Bronchial epithelial cell (primary cell): ENCODE measurements around the gene TESPA1. TPM values are rescaled to one million over a fixed set of nuclear protein-coding genes. Genes with fewer than 3 reads are reported as not detected.

ENCODE experiments used
- DNase-seq: peaks from one replicate; pipeline ENCODE4 v3.0.0-alpha.2; 2010; ENCODE audit warnings: low read depth
- FAIRE-seq: peaks from 2 replicates; lab custom pipeline; 2011; peaks lifted over from hg19 to GRCh38; lab: Jason Lieb, UNC
- H3K27me3 ChIP-seq: 2 replicates; pipeline ENCODE4 v1.5.1; 2011; ENCODE audit warnings: low read length; ENCODE audit not compliant: control insufficient read depth, insufficient read depth
- H3K36me3 ChIP-seq: 2 replicates; pipeline ENCODE4 v1.5.1; 2011; ENCODE audit warnings: low read length; ENCODE audit not compliant: control insufficient read depth, insufficient read depth
- H3K4me3 ChIP-seq: 2 replicates; pipeline ENCODE4 v1.5.1; 2011; ENCODE audit warnings: mild to moderate bottlenecking, low read depth, low read length, control low read depth
- total RNA-seq: library from RNA; depleted of rRNA; stranded (reverse); fragments of >200 nt; gene quantifications from 2 replicates; pipeline ENCODE4 v1.2.1, GENCODE V29; 2014
- TF ChIP-seq, protein P1 (sequence below): IDR thresholded peaks from 2 replicates; pipeline ENCODE4 v1.5.1; 2011; ENCODE audit warnings: mild to moderate bottlenecking, moderate library complexity, low read length, control low read depth, inconsistent platforms; ENCODE audit not compliant: insufficient read depth, severe bottlenecking

The TESPA1 gene
- total RNA-seq, 1 donor from 2014 or later: not detected

DNA sequence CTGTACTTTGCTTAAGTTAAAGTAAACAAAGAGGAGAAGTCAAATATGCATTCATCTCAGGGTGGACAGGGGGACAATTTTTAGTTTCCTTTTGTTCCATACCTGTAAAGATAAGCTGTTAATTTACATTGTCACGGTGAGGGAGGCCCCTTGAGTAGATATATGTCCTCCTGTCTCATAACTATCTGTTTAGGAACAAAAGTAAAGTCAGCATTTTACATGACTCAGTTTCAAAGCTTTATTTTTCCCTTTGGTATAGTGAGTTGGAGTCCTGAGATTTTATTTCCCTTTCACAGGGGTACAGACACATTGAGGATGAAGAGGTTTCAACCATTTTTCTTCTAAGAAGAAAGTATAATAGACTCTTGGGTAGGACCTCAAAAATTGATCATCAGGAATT, 50.1 kb downstream of the TESPA1 start:
- DNase-seq: no peak
- no peak for FAIRE-seq
- TF ChIP-seq, protein P1, sequence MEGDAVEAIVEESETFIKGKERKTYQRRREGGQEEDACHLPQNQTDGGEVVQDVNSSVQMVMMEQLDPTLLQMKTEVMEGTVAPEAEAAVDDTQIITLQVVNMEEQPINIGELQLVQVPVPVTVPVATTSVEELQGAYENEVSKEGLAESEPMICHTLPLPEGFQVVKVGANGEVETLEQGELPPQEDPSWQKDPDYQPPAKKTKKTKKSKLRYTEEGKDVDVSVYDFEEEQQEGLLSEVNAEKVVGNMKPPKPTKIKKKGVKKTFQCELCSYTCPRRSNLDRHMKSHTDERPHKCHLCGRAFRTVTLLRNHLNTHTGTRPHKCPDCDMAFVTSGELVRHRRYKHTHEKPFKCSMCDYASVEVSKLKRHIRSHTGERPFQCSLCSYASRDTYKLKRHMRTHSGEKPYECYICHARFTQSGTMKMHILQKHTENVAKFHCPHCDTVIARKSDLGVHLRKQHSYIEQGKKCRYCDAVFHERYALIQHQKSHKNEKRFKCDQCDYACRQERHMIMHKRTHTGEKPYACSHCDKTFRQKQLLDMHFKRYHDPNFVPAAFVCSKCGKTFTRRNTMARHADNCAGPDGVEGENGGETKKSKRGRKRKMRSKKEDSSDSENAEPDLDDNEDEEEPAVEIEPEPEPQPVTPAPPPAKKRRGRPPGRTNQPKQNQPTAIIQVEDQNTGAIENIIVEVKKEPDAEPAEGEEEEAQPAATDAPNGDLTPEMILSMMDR: no peak
- H3K4me3 ChIP-seq: no peak overlapping the region
- H3K36me3 ChIP-seq: no peaks in the 10 kb centered on the region
- H3K27me3 ChIP-seq: no peaks in the 10 kb centered on the region

DNA sequence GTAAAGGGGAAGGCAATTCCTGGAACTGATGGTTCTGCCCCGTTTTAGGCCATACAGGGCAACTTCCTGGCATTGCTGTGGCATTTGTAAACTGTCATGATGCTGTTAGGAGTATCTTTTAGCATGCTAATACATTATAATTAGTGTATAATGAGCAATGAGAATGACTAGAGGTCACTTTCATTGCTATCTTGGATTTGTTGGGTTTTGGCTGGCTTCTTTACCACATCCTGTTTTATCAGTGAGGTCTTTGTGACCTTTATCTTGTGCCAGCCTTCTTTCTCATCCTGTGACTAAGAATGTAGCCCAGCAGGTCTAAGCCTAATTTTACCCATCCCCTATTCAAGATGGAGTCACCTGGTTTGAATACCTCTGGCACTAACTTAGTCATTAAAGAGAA, 51.2 kb downstream of the TESPA1 start:
- no peak for FAIRE-seq
- Histone ChIP-seq H3K27me3 (no peaks in the 10 kb centered on the region), H3K4me3 (no peak overlapping the region), H3K36me3 (no peaks in the 10 kb centered on the region)
- peak; percentile 90 for DNase-seq
- TF ChIP-seq, protein P1: no peak

DNA sequence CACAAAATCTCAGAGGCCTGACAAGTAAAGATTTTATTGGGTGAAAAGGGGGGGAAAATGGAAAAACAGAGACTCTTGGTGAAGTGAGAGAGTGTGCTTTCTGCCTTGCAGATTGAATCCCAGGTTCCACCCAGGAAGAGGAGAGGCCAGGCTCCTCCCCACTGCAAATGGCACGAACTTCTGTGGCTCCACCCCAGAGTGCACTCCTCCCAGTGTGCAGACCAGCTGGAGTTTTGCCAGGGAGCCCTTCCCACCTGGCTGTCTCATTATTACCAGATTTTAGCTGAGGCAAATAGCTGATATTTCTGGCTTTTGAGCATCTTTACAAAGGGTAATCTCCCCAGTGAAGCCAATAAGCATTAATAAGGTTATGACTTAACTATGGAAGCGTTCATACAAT, 51.9 kb downstream of the TESPA1 start:
- DNase-seq (peak; percentile 65), FAIRE-seq (no peak)
- Histone ChIP-seq H3K36me3 (no peaks in the 10 kb centered on the region), H3K4me3 (no peak overlapping the region), H3K27me3 (no peaks in the 10 kb centered on the region)
- TF ChIP-seq, protein P1: no peak

DNA sequence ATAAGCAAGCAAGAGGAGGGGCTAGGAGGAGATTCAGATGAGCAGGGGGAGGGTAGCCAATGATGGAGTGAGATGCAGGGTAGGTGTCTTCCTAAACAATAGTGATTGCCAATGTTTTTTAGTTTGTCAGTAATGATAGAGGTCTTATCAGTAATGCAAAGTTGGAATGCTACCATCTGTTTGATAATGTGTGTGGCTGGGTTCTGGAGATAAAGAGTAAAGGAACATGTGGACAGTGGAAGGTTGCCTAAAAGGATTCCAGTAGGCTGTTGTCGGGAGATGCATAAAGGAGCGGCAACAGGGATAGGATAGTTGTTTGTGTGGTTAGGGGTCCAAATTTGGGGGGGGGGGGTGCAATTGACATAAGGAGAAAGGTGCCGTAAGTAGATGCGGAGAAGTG, 52.5 kb downstream of the TESPA1 start:
- DNase-seq (no peak), FAIRE-seq (no peak)
- H3K36me3 ChIP-seq: no peaks in the 10 kb centered on the region
- TF ChIP-seq, protein P1: no peak
- no peaks in the 10 kb centered on the region for H3K27me3 ChIP-seq
- no peak overlapping the region for H3K4me3 ChIP-seq

DNA sequence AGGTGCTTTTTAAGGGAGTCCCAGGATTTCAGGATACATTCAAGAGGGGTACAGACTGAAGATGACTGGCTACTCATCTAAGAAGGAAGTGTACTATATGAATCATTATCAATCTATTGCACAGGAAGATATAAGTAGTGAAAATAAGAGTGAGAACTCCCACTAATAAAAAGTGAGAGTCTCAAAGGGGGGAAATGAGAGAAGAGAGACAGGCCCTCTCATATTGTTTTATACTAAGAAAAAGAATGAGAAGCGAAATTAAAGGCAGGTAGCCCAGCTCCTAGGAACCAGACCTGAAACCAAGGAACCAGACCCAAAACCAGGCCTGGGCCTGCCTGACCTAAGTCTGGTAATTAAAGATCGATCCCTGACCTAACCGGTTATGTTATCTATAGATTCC, 54.6 kb downstream of the TESPA1 start:
- DNase-seq: no peak
- FAIRE-seq: no peak
- Histone ChIP-seq H3K27me3 (no peaks in the 10 kb centered on the region), H3K36me3 (no peaks in the 10 kb centered on the region), H3K4me3 (no peak overlapping the region)
- TF ChIP-seq, protein P1: no peak

DNA sequence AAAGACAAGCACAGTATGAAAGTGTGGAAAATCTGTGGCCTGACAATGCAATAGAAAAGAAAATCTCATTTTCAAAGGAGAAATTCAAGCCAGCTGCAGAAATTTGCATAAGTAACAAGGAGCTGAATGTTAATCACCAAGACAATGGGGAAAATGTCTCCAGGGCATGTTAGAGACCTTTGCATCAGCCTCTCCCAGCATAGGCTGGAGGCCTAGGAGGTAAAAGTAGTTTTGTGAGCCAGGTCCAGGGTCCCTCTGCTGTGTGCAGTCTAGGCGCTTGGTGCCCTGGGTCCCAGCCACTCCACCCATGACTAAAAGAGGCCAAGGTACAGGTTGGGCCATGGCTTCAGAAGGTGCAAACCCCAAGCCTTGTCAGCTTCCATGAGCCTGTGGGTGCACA, 58.3 kb downstream of the TESPA1 start:
- no peak for DNase-seq
- TF ChIP-seq, protein P1: no peak
- H3K4me3 ChIP-seq: no peak overlapping the region
- no peaks in the 10 kb centered on the region for H3K27me3 ChIP-seq
- no peak for FAIRE-seq
- H3K36me3 ChIP-seq: no peaks in the 10 kb centered on the region
